Measurements from ENCODE around the gene OPCML. TPM values are rescaled to one million over a fixed set of nuclear protein-coding genes. Genes with fewer than 3 reads are reported as not detected.

OPCML gene
- total RNA-seq, 4 donors from 2014 or later = 0.06 to 0.83 (median 0.24) TPM

DNA sequence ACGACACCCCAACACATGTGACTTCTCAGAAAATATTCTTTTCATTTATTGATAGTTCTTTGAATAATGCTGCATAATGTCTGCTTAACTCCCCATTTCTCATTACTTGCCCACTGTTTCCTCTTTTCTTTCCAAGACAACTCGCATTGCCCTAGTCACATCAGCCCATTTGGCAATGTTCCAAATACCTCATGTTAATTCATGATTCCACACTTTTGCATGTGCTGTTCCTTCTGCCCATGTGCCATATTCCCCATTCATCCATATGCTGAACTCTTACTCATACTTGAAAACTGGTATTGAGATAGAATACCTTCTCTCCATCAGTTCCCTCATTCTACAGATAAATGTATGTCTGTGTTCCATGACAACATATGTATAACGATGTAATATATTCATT lies 993.7 kb downstream of the OPCML start:
- 80% methylated on average over 3 of the region's 3 CpGs for WGBS
- Histone ChIP-seq H3K9me3 (no peaks in the 10 kb centered on the region), H3K4me3 (no peak overlapping the region), H3K4me1 (peaks cover 0 to 4% (median 0%) of the 10 kb centered on the region in 4 donors), H3K27me3 (no peaks in the 10 kb centered on the region), H3K27ac (replicated peaks in 1 of 4) (no peak overlapping the region), H3K36me3 (no peaks in the 10 kb centered on the region)
- DNase-seq (ENCODE audit: extremely low spot score) = peak; percentile 26
- TF ChIP-seq POLR2AphosphoS5 (IDR thresholded peaks at IDR 0.05) = no peak
- no peak for TF ChIP-seq POLR2A (IDR thresholded peaks at IDR 0.05; ENCODE audit: low read depth)
- TF ChIP-seq EP300 (IDR thresholded peaks at IDR 0.05) = no peak
- TF ChIP-seq, protein P1, sequence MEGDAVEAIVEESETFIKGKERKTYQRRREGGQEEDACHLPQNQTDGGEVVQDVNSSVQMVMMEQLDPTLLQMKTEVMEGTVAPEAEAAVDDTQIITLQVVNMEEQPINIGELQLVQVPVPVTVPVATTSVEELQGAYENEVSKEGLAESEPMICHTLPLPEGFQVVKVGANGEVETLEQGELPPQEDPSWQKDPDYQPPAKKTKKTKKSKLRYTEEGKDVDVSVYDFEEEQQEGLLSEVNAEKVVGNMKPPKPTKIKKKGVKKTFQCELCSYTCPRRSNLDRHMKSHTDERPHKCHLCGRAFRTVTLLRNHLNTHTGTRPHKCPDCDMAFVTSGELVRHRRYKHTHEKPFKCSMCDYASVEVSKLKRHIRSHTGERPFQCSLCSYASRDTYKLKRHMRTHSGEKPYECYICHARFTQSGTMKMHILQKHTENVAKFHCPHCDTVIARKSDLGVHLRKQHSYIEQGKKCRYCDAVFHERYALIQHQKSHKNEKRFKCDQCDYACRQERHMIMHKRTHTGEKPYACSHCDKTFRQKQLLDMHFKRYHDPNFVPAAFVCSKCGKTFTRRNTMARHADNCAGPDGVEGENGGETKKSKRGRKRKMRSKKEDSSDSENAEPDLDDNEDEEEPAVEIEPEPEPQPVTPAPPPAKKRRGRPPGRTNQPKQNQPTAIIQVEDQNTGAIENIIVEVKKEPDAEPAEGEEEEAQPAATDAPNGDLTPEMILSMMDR (IDR thresholded peaks at IDR 0.05) = no peak
- intact Hi-C loops (cut with DNase I) = no loop called here

DNA sequence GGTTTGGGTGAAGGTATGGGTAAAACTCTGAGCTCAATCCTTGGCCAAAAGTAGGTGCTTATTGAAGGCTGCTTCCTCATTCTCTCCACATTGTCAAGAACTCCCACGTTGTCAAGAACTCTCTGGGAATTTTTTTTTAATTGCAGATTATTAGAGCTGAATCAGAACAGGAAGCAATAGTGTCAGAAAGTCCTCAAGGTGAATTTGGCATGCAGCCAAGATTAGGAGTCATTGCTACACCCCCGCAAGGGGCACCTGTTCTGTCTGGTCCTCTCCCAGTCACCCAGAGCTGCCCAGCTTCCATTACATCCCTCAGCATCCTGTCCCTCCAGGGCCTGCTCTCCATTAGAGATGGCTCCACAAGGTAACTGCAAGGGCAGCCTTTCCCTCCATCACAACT lies 996.5 kb downstream of the OPCML start:
- Histone ChIP-seq H3K4me1 (peaks cover 0 to 4% (median 0%) of the 10 kb centered on the region in 4 donors), H3K4me3 (no peak overlapping the region), H3K9me3 (no peaks in the 10 kb centered on the region), H3K27me3 (no peaks in the 10 kb centered on the region), H3K36me3 (no peaks in the 10 kb centered on the region), H3K27ac (replicated peaks in 1 of 4) (no peak overlapping the region)
- intact Hi-C loops (cut with DNase I) = no loop called here
- TF ChIP-seq POLR2A (IDR thresholded peaks at IDR 0.05; ENCODE audit: low read depth) (no peak), POLR2AphosphoS5 (IDR thresholded peaks at IDR 0.05) (no peak), EP300 (IDR thresholded peaks at IDR 0.05) (no peak)
- TF ChIP-seq, protein P1 (IDR thresholded peaks at IDR 0.05) = no peak
- peak; percentile 42 for DNase-seq (ENCODE audit: extremely low spot score)
- 25% methylated on average over 2 of the region's 2 CpGs for WGBS

DNA sequence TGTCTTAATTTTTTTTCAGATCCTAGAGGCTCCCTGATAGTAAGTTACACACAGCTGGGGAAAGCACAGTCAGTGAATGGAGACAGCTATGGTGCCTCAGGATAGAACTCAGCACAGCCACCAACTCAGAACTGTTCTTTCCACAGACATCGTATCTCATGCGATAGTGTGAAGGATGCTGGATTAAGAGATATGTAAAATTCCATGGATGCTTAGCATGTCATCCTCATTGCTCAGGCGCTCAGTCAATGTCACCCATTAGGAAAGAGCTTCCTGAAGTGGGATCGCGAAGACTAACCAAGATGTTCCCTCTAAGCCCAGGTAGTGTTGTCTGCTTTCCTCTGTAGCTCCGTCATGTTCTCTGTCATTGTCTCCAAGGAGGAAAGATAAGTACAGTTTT lies 1000.4 kb downstream of the OPCML start:
- no peaks in the 10 kb centered on the region for H3K4me1 ChIP-seq
- H3K36me3 ChIP-seq = no peaks in the 10 kb centered on the region
- H3K27me3 ChIP-seq = no peaks in the 10 kb centered on the region
- no peak for DNase-seq (ENCODE audit: extremely low spot score)
- no peak overlapping the region for H3K4me3 ChIP-seq
- H3K9me3 ChIP-seq = no peaks in the 10 kb centered on the region
- H3K27ac ChIP-seq (replicated peaks in 1 of 4) = no peak overlapping the region
- WGBS = 75% methylated on average over 6 of the region's 6 CpGs
- TF ChIP-seq EP300 (IDR thresholded peaks at IDR 0.05) (no peak), POLR2A (IDR thresholded peaks at IDR 0.05; ENCODE audit: low read depth) (no peak), POLR2AphosphoS5 (IDR thresholded peaks at IDR 0.05) (no peak)
- TF ChIP-seq, protein P1 (IDR thresholded peaks at IDR 0.05) = no peak
- intact Hi-C loops (cut with DNase I) = no loop called here

DNA sequence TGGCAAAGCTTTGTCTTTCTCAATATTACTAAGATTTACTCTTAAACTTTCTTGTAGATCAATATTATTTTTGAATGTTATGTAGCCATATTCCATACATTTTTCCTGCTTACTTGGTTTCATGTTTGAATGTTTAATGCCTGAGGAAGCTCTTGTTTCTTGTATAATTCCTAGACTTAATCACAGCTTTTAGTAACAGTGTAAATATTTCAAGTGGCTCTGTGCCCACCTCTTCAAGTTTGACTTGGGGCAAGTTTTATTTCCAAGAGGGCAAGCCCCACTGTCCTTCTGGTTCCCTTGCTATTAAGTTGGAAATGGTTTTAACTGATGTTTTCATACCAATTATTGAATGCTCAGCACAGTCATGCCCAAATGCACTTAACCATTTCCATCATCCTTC lies 1004.1 kb downstream of the OPCML start:
- Histone ChIP-seq H3K27ac (replicated peaks in 1 of 4) (no peak overlapping the region), H3K9me3 (no peaks in the 10 kb centered on the region), H3K27me3 (no peaks in the 10 kb centered on the region), H3K36me3 (no peaks in the 10 kb centered on the region), H3K4me3 (no peak overlapping the region), H3K4me1 (no peaks in the 10 kb centered on the region)
- DNase-seq (ENCODE audit: extremely low spot score) = peak; percentile 21
- intact Hi-C loops (cut with DNase I) = no loop called here
- TF ChIP-seq POLR2AphosphoS5 (IDR thresholded peaks at IDR 0.05) (no peak), EP300 (IDR thresholded peaks at IDR 0.05) (no peak), POLR2A (IDR thresholded peaks at IDR 0.05; ENCODE audit: low read depth) (no peak)
- TF ChIP-seq, protein P1 (IDR thresholded peaks at IDR 0.05) = no peak

DNA sequence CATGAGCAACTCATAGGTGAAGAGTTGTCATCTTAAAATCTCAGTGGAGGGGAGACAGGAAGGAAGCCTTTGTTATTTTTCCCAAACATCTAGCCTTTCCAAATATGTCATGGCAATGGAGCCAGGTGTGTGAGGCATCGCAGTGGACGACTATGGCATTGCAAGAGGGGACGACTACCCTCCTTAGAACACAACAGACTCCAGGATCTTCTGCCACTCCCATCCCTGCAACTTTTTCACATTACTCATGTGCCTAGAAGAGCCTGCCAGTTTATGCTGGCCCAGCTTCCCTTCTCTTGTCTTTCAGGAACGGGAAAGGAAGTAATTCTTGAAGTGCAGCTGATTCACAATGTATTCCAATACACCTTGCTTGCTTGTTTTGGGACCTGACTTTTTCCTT lies 1008.4 kb downstream of the OPCML start:
- no peak for TF ChIP-seq EP300 (IDR thresholded peaks at IDR 0.05)
- WGBS = 77% methylated on average over 4 of the region's 4 CpGs
- Histone ChIP-seq H3K27me3 (no peaks in the 10 kb centered on the region), H3K4me3 (no peak overlapping the region), H3K27ac (replicated peaks in 1 of 4) (no peak overlapping the region), H3K36me3 (no peaks in the 10 kb centered on the region), H3K4me1 (no peaks in the 10 kb centered on the region), H3K9me3 (no peaks in the 10 kb centered on the region)
- intact Hi-C loops (cut with DNase I) = no loop called here
- DNase-seq (ENCODE audit: extremely low spot score) = peak; percentile 83

Data from esophagus muscularis mucosa (tissue), 4 donors.